SK-N-SH (cell line): ENCODE measurements around the gene ELAC1. TPM values are rescaled to one million over a fixed set of nuclear protein-coding genes. Genes with fewer than 3 reads are reported as not detected.

Source experiments
- CTCF ChIA-PET: fragments of 300-600, 350-600 bp; formaldehyde crosslinking; extraction: SDS; loops from one replicate; lab custom pipeline; 2021; lab: Yijun Ruan, JAX
- POLR2A ChIA-PET: fragments of 350-600 bp; sonication (Branson Sonifier 250); formaldehyde crosslinking; extraction: SDS; loops from one replicate; lab custom pipeline; 2020; ENCODE audit warnings: antibody characterized with exemption, inconsistent platforms; lab: Yijun Ruan, JAX
- DNase-seq: peaks from one replicate; pipeline ENCODE4 v3.0.0; 2012
- H2AFZ ChIP-seq: fragments of 200-600 bp; sonication (generic); 2 replicates; pipeline ENCODE4 v1.8.1; 2016; ENCODE audit warnings: antibody characterized with exemption, mild to moderate bottlenecking, low read depth
- H3F3A ChIP-seq: fragments of 200-600 bp; sonication (generic); replicated peaks from 2 replicates; pipeline ENCODE3; 2016; ENCODE audit warnings: antibody characterized with exemption, mild to moderate bottlenecking; ENCODE audit not compliant: insufficient read depth
- H3K27ac ChIP-seq, 2 experiments: fragments of 200-500 bp in 1 of 2; fragments of 200-600 bp in 1 of 2; sonication (Bioruptor generic) in 1 of 2; sonication (generic), shearing (Covaris generic) in 1 of 2; 2 replicates each; pipeline versions ENCODE4 v1.5.1 to v1.6.1; 2014 to 2016; ENCODE audit warnings: low read depth in 2 of 2, inconsistent platforms in 1 of 2, low read length in 1 of 2, mild to moderate bottlenecking in 1 of 2, mixed read lengths in 1 of 2
- H3K27me3 ChIP-seq: fragments of 200-600 bp; sonication (generic), shearing (Covaris generic); 2 replicates; pipeline ENCODE4 v1.6.1; 2016; ENCODE audit warnings: mixed run types; ENCODE audit not compliant: insufficient read depth
- H3K36me3 ChIP-seq, 2 experiments: fragments of 200-500 bp in 1 of 2; fragments of 200-600 bp in 1 of 2; sonication (Bioruptor generic) in 1 of 2; sonication (generic) in 1 of 2; replicated peaks in 1 of 2; 2 replicates each; pipeline versions ENCODE3 to v1.5.1; 2014 to 2016; ENCODE audit warnings: low read length in 1 of 2, mild to moderate bottlenecking in 1 of 2; ENCODE audit not compliant: insufficient read depth in 2 of 2, control insufficient read depth in 1 of 2
- H3K4me1 ChIP-seq, 2 experiments: fragments of 200-500 bp in 1 of 2; fragments of 200-600 bp in 1 of 2; sonication (Bioruptor generic) in 1 of 2; sonication (generic), shearing (Covaris generic) in 1 of 2; 2 replicates each; pipeline versions ENCODE4 v1.5.1 to v1.6.1; 2014 to 2016; ENCODE audit warnings: low read depth in 1 of 2, low read length in 1 of 2, mixed run types in 1 of 2; ENCODE audit not compliant: insufficient read depth in 2 of 2, control insufficient read depth in 1 of 2
- H3K4me2 ChIP-seq: fragments of 200-600 bp; sonication (generic), shearing (Covaris generic); 2 replicates; pipeline ENCODE4 v1.6.1; 2017; ENCODE audit warnings: mixed run types
- H3K4me3 ChIP-seq, 2 experiments: fragments of 200-500 bp in 1 of 2; fragments of 200-600 bp in 1 of 2; sonication (Bioruptor generic) in 1 of 2; sonication (generic), shearing (Covaris generic) in 1 of 2; 2 replicates each; pipeline versions ENCODE4 v1.5.1 to v1.8.1; 2014 to 2016; ENCODE audit warnings: low read depth in 2 of 2, inconsistent platforms in 1 of 2, low read length in 1 of 2, mild to moderate bottlenecking in 1 of 2, mixed read lengths in 1 of 2, moderate library complexity in 1 of 2
- H3K79me2 ChIP-seq: fragments of 200-600 bp; sonication (generic); 2 replicates; pipeline ENCODE4 v1.8.1; 2017; ENCODE audit warnings: mild to moderate bottlenecking; ENCODE audit not compliant: insufficient read depth
- H3K9ac ChIP-seq: fragments of 200-600 bp; sonication (generic); 2 replicates; pipeline ENCODE4 v1.6.1; 2017; ENCODE audit warnings: mixed run types
- H3K9me2 ChIP-seq: fragments of 200-600 bp; sonication (generic); 2 replicates; pipeline ENCODE4 v1.6.1; 2017; ENCODE audit warnings: mixed run types
- H3K9me3 ChIP-seq: fragments of 200-600 bp; sonication (generic); 2 replicates; pipeline ENCODE4 v1.6.1; 2017; ENCODE audit warnings: mixed run types, mild to moderate bottlenecking, moderate library complexity
- H4K20me1 ChIP-seq: fragments of 200-600 bp; sonication (generic); 2 replicates; pipeline ENCODE4 v1.6.1; 2017; ENCODE audit warnings: mild to moderate bottlenecking, mixed run types; ENCODE audit not compliant: insufficient read depth
- CHD2 ChIP-seq: fragments of 150-350 bp; IDR thresholded peaks from 2 replicates; pipeline ENCODE4 v1.6.1; 2018; ENCODE audit warnings: low read length; ENCODE audit not compliant: partially characterized antibody
- ELF1 ChIP-seq: IDR thresholded peaks from 2 replicates; pipeline ENCODE4 v1.4.0; 2012
- EP300 ChIP-seq, 2 experiments: IDR thresholded peaks; 2 replicates each; pipeline versions ENCODE4 v1.4.0 to v1.6.1; 2012; ENCODE audit warnings: borderline replicate concordance in 1 of 2, low read depth in 1 of 2, low read length in 1 of 2
- EZH2phosphoT487 ChIP-seq: fragments of 200-600 bp; sonication (generic); IDR thresholded peaks from 2 replicates; pipeline ENCODE4 v1.6.1; 2017; ENCODE audit warnings: low read depth, mixed run types, mild to moderate bottlenecking, antibody characterized with exemption, moderate library complexity, borderline replicate concordance
- FOSL2 ChIP-seq: IDR thresholded peaks from 2 replicates; pipeline ENCODE4 v1.4.0; 2012; ENCODE audit warnings: low read depth, mild to moderate bottlenecking, moderate library complexity, borderline replicate concordance
- FOXJ3 ChIP-seq: sonication (generic); formaldehyde crosslinking; IDR thresholded peaks from 2 replicates; pipeline ENCODE4 v1.5.1; 2020; ENCODE audit warnings: mild to moderate bottlenecking, missing genetic modification reagents
- FOXM1 ChIP-seq: IDR thresholded peaks from 2 replicates; pipeline ENCODE4 v1.4.0; 2012; ENCODE audit warnings: low read depth, mild to moderate bottlenecking
- GABPA ChIP-seq: IDR thresholded peaks from 2 replicates; pipeline ENCODE4 v1.4.0; 2012; ENCODE audit warnings: low read depth, mild to moderate bottlenecking
- MAX ChIP-seq: IDR thresholded peaks from 2 replicates; pipeline ENCODE4 v1.4.0; 2012; ENCODE audit warnings: low read depth
- MXI1 ChIP-seq: IDR thresholded peaks from 2 replicates; pipeline ENCODE4 v1.6.1; 2012; ENCODE audit warnings: mild to moderate bottlenecking, low read depth, low read length, improper control_type of control experiment
- NFIC ChIP-seq: IDR thresholded peaks from 2 replicates; pipeline ENCODE4 v1.4.0; 2012; ENCODE audit warnings: borderline replicate concordance
- RAD21 ChIP-seq: IDR thresholded peaks from 2 replicates; pipeline ENCODE4 v1.6.1; 2012; ENCODE audit warnings: mild to moderate bottlenecking, low read length
- RCOR1 ChIP-seq: fragments of 150-350 bp; IDR thresholded peaks from 2 replicates; pipeline ENCODE4 v1.6.1; 2017; ENCODE audit warnings: antibody characterized with exemption, low read length
- TAF1 ChIP-seq: IDR thresholded peaks from 2 replicates; pipeline ENCODE4 v1.6.1; 2012; ENCODE audit warnings: low read depth, mild to moderate bottlenecking, low read length, moderate library complexity, borderline replicate concordance
- TCF12 ChIP-seq: IDR thresholded peaks from 2 replicates; pipeline ENCODE4 v1.4.0; 2012
- USF1 ChIP-seq: IDR thresholded peaks from 2 replicates; pipeline ENCODE4 v1.4.0; 2012; ENCODE audit warnings: low read depth, borderline replicate concordance
- YY1 ChIP-seq: IDR thresholded peaks from 2 replicates; pipeline ENCODE4 v1.4.0; 2012; ENCODE audit warnings: low read depth, mild to moderate bottlenecking
- ZBTB33 ChIP-seq: IDR thresholded peaks from 2 replicates; pipeline ENCODE4 v1.4.0; 2012; ENCODE audit warnings: low read depth, borderline replicate concordance
- WGBS: methylation state at CpG from one replicate; pipeline ENCODE4 v1.1.6; 2017; ENCODE audit warnings: low lambda C conversion rate; 5-methylcytosine and 5-hydroxymethylcytosine counted together
- polyA plus RNA-seq, 3 experiments: library from polyadenylated mRNA; depleted of rRNA; stranded (reverse); fragments of >200 nt; gene quantifications; 2 replicates each; pipeline ENCODE4 v1.2.3, GENCODE V29; 2012

ELAC1 gene
- polyA plus RNA-seq, 1 of the 3 experiments (the other 2 are of a cell fraction): 10.8 TPM

GRCh38 chr18:50950626-50951025, 17.2 kb upstream of the ELAC1 start:
- ChIA-PET CTCF (no interaction called here), POLR2A (interaction anchor here (0.6 kb wide), 1 partner anchor 46 kb away, joined by 3 read pairs; no protein-coding TSS in a partner anchor)
- Histone ChIP-seq H2AFZ (no peak overlapping the region), H3K9ac (no peak overlapping the region), H3K4me3 (no peak overlapping the region), H3K9me2 (no peaks in the 10 kb centered on the region), H3K27me3 (no peaks in the 10 kb centered on the region), H3K27ac (no peak overlapping the region), H3K36me3 (peaks cover 6 to 7% of the 10 kb centered on the region in 2 experiments), H4K20me1 (no peaks in the 10 kb centered on the region), H3K4me2 (no peak overlapping the region), H3K4me1 (no peaks in the 10 kb centered on the region), H3K9me3 (no peaks in the 10 kb centered on the region), H3K79me2 (no peaks in the 10 kb centered on the region), H3F3A (peaks cover 10% of the 10 kb centered on the region)
- 96% methylated on average over 4 of the region's 4 CpGs for WGBS
- TF ChIP-seq EP300 (IDR thresholded peaks at IDR 0.05; ENCODE audit: borderline replicate concordance in 1 of 2, low read depth in 1 of 2, low read length in 1 of 2) (no peak), RCOR1 (no peak), TAF1 (no peak), GABPA (no peak), FOSL2 (no peak)
- no peak for DNase-seq

GRCh38 chr18:50953822-50954221, 14.0 kb upstream of the ELAC1 start:
- Histone ChIP-seq H3K79me2 (no peaks in the 10 kb centered on the region), H3K9me2 (no peaks in the 10 kb centered on the region), H3K4me2 (no peak overlapping the region), H3K27ac (no peak overlapping the region), H3K9ac (no peak overlapping the region), H3K4me1 (no peaks in the 10 kb centered on the region), H3K9me3 (no peaks in the 10 kb centered on the region), H2AFZ (no peak overlapping the region), H4K20me1 (no peaks in the 10 kb centered on the region), H3K27me3 (no peaks in the 10 kb centered on the region), H3K4me3 (no peak overlapping the region), H3K36me3 (peaks cover 0 to 4% of the 10 kb centered on the region in 2 experiments), H3F3A (no peaks in the 10 kb centered on the region)
- DNase-seq: no peak
- WGBS: 95% methylated on average over 3 of the region's 3 CpGs
- ChIA-PET POLR2A (no interaction called here), CTCF (interaction anchor here (0.8 kb wide), 1 partner anchor 66 kb away, joined by 3 read pairs; no protein-coding TSS in a partner anchor)
- TF ChIP-seq RAD21 (no peak), CHD2 (no peak), GABPA (no peak)

- TF ChIP-seq ZBTB33: no peak
- no peak for TF ChIP-seq NFIC
- no peak for TF ChIP-seq USF1
- TF ChIP-seq TAF1: no peak
- no peak for TF ChIP-seq RCOR1
- no peak for TF ChIP-seq YY1
- TF ChIP-seq TCF12: no peak
- no peak for TF ChIP-seq MAX
- TF ChIP-seq ELF1: no peak
- TF ChIP-seq FOXM1: no peak
- TF ChIP-seq CHD2: no peak
- no peak for TF ChIP-seq EP300 (IDR thresholded peaks at IDR 0.05; ENCODE audit: borderline replicate concordance in 1 of 2, low read depth in 1 of 2, low read length in 1 of 2)
- TF ChIP-seq MXI1: no peak
- TF ChIP-seq FOXJ3: no peak
- TF ChIP-seq EZH2phosphoT487: no peak
- H3K36me3 ChIP-seq: no peaks in the 10 kb centered on the region
- POLR2A ChIA-PET: no interaction called here
- H3K9ac ChIP-seq: no peak overlapping the region
- no peaks in the 10 kb centered on the region for H3K9me2 ChIP-seq
- no peak overlapping the region for H3K4me3 ChIP-seq
- no peak overlapping the region for H3K27ac ChIP-seq
- no peaks in the 10 kb centered on the region for H3K79me2 ChIP-seq
- no peak overlapping the region for H3K4me2 ChIP-seq
- 86% methylated on average over 4 of the region's 4 CpGs for WGBS
- H2AFZ ChIP-seq: no peak overlapping the region
- 0 out of 2 replicates have a peak, but pooled peaks cover 4% of the 10 kb centered on the region for H3K9me3 ChIP-seq
- no peak for DNase-seq
- H3F3A ChIP-seq: no peaks in the 10 kb centered on the region
- H3K27me3 ChIP-seq: no peaks in the 10 kb centered on the region
- CTCF ChIA-PET: interaction anchor here (1.2 kb wide), 1 partner anchor 11 kb away, joined by 4 read pairs; no protein-coding TSS in a partner anchor
- H4K20me1 ChIP-seq: no peaks in the 10 kb centered on the region
- H3K4me1 ChIP-seq: no peaks in the 10 kb centered on the region
Measured at GRCh38 chr18:50955253-50955652, 12.6 kb upstream of the ELAC1 start.
